T47D (cell line): ENCODE results near the gene FKBP7.

Source experiments
- DNase-seq, 2 experiments: peaks; one replicate each; pipeline versions ENCODE4 v3.0.0 to v3.0.0-alpha.2; 2011 to 2012; ENCODE audit warnings: low read depth in 1 of 2, low spot score in 1 of 2
- JUND ChIP-seq: IDR thresholded peaks from 2 replicates; pipeline ENCODE4 v1.6.1; 2012; ENCODE audit warnings: low read depth
- in situ Hi-C: cut with HindIII; loops from 2 replicates; pipeline ENCODE4 v1.10.0; 2016; ENCODE audit warnings: low sequenced_read_pairs, low pct_unique_long_range_greater_than_20kb

The FKBP7 gene

DNA sequence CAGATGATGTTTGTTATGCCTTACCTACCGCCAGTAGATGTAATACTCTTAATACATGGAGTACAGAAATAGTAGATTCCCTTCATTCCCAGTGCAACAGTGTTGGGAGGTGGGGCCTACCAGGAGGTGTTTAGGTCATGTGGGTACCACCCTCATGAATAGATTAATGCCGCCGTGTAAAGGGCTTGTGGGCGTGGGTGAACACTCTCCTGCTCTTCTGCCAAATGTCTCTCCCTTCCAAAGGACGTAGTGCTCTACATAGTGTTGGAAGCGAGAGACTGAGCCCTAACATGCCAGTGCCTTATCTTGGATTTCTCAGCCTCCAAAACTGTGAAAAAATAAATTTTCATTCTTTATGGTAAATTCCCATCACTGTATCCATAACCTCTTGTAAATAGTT is 32.0 kb upstream of the FKBP7 start:
- TF ChIP-seq JUND, result no peak
- in situ Hi-C loops, result no loop called here
- no peak for DNase-seq

- no peak for DNase-seq
- in situ Hi-C loops, result no loop called here
- TF ChIP-seq JUND, result no peak
These were observed 30.2 kb upstream of the FKBP7 start for GRCh38 chr2:178508646-178509045.

- no peak for DNase-seq
- in situ Hi-C loops, result no loop called here
- no peak for TF ChIP-seq JUND
These were observed 28.5 kb upstream of the FKBP7 start for GRCh38 chr2:178506949-178507348.

- in situ Hi-C loops, result no loop called here
- no peak for TF ChIP-seq JUND
- DNase-seq, result no peak
These were observed 28.1 kb upstream of the FKBP7 start for GRCh38 chr2:178506524-178506923.

GRCh38 chr2:178506101-178506500 is 27.7 kb upstream of the FKBP7 start:
- DNase-seq, result no peak

GRCh38 chr2:178502751-178503150 is 24.4 kb upstream of the FKBP7 start:
- TF ChIP-seq JUND, result no peak
- in situ Hi-C loops, result no loop called here
- DNase-seq, result no peak

More at GRCh38 chr2:178506101-178506500, 27.7 kb upstream of the FKBP7 start:
- in situ Hi-C loops, result no loop called here
- TF ChIP-seq JUND, result no peak

GRCh38 chr2:178499640-178500039 is 21.2 kb upstream of the FKBP7 start:
- no peak for TF ChIP-seq JUND
- in situ Hi-C loops, result no loop called here
- DNase-seq, result no peak

DNA sequence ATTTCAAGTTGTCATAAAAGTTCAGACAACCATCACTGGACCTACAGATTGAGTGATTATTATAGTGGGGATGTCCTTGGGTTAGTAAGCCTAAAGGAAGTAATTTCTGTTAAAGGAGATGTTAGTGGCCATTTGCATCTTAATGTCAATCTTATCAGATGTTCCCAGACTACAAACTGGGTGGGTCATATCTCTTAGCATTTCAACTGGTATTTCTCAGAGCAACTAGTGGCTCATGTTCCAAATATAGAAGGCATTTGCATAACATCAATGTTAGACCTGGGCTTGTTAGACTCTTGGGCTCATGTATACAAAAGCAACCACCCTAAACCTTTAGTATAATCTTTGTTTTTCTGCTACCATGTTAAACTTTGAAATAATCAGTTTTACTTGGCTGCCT is 19.7 kb upstream of the FKBP7 start:
- in situ Hi-C loops, result no loop called here
- TF ChIP-seq JUND, result no peak
- DNase-seq, result no peak

DNA sequence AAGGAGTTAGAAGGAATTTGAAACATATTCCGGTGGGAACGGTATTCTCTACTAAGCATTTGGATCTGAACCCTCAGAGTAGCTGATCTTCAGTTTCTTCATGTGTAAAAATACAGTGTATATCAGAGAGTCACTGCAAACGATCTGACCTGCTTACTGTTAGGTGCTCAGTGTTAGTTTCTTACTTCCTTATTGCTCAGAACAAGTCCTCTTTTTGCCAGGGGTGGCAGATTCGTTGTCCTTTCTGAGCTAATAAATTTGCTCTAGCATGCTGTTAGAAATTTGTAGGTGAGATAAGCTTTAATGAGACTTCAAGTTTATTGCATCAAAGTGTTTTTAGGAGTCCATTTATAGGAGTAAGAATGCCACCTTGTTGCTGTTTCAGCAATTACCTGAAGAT is 17.6 kb upstream of the FKBP7 start:
- TF ChIP-seq JUND, result no peak
- no peak for DNase-seq
- in situ Hi-C loops, result no loop called here

DNA sequence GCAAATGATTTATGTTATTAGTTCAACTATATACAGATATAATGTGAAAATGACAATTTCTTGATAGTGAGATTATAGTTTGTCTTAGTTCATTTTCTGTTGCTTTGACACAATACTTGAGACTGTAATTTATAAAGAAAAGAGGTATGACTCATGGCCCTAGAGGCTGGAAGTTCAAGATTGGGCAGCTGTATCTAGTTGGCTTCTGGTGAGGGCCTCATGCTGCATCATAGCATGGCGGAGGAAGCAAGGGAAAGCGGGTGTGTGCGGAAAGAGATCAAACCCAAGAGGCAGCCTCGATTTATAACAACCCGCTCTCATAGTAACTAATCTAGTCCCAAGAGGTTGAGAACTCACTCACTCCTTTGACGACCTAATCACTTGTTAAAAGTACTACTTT is 13.2 kb upstream of the FKBP7 start:
- in situ Hi-C loops, result no loop called here
- no peak for DNase-seq
- TF ChIP-seq JUND, result no peak

GRCh38 chr2:178485356-178485755 is 7.0 kb upstream of the FKBP7 start:
- in situ Hi-C loops, result no loop called here
- no peak for TF ChIP-seq JUND

GRCh38 chr2:178484245-178485041 is 6.0 kb upstream of the FKBP7 start:
- TF ChIP-seq JUND, result no peak
- DNase-seq, result no peak
- in situ Hi-C loops, result no loop called here

More at GRCh38 chr2:178485356-178485755, 7.0 kb upstream of the FKBP7 start:
- DNase-seq, result no peak

GRCh38 chr2:178482437-178482836 is 4.0 kb upstream of the FKBP7 start:
- no peak for TF ChIP-seq JUND
- DNase-seq, result no peak
- in situ Hi-C loops, result no loop called here
